Stimulated activated CD8-positive, alpha-beta memory T cell treated with anti-CD3 and anti-CD28 coated beads, Interleukin-2, amount 100 ng/mL, for 1 hour (primary cell): ENCODE data around the gene CRABP2.

Experiments used
- DNase-seq, 2 donors: peaks; one replicate each; pipeline ENCODE4 v3.0.0-alpha.2; 2020; ENCODE audit warnings: low read depth in 2 of 2

Gene CRABP2

GRCh38 chr1:156655151-156655903, 50.1 kb downstream of the CRABP2 start:
- no peak for DNase-seq

- no peak for DNase-seq
Observed at GRCh38 chr1:156654700-156655099, 50.7 kb downstream of the CRABP2 start.

- no peak for DNase-seq
Observed at GRCh38 chr1:156652992-156653355, 52.4 kb downstream of the CRABP2 start.

GRCh38 chr1:156652131-156652991, 53.0 kb downstream of the CRABP2 start:
- DNase-seq: no peak
